Spleen (tissue), 7 donors: ENCODE measurements around the gene SLCO4A1.

Source experiments
- POLR2A ChIP-seq, 3 donors: fragments of 450-650 bp; IDR thresholded peaks; one replicate each; pipeline ENCODE4 v1.5.1; 2017; ENCODE audit warnings: antibody characterized with exemption in 3 of 3, mild to moderate bottlenecking in 1 of 3
- TF ChIP-seq, protein P1 (sequence below), 11 experiments: fragments of 200-600 bp in 7 of 11; fragments of 450-650 bp in 4 of 11; sonication (generic) in 4 of 11; IDR thresholded peaks in 8 of 11; conservative IDR thresholded peaks in 3 of 11; 1 replicate in 7 of 11; 2 replicates in 4 of 11; pipeline versions ENCODE4 v1.4.0 to v1.8.0; 2016 to 2021; ENCODE audit warnings: antibody characterized with exemption in 11 of 11, inconsistent platforms in 4 of 11, mild to moderate bottlenecking in 1 of 11
- donor health status: DM: no; HTN: no; CAD: no; lungs with moderate emphysema.
- donor health status: DM: no; HTN: no; CAD: no.
- donor health status: DM: no; HTN: no; CAD: no.

DNA sequence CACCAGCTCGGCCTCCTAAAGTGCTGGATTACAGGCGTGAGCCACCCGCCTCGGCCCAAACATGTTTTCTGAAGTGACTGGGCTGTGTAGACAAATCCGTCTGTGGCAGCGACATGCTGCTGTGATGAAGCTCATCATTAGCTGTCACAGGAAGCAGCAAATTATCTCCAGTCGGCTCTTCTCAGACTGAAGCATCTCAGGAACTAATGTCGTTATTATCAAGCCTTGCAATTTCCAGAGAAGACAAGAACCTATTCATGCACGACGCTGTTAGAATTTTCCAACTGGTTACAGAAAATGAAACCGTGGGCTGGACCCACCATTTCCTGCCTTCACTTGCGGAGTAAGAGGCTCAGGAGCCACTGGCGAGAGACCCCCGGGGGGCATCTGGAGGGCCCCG, 49.2 kb downstream of the SLCO4A1 start:
- TF ChIP-seq, protein P1, sequence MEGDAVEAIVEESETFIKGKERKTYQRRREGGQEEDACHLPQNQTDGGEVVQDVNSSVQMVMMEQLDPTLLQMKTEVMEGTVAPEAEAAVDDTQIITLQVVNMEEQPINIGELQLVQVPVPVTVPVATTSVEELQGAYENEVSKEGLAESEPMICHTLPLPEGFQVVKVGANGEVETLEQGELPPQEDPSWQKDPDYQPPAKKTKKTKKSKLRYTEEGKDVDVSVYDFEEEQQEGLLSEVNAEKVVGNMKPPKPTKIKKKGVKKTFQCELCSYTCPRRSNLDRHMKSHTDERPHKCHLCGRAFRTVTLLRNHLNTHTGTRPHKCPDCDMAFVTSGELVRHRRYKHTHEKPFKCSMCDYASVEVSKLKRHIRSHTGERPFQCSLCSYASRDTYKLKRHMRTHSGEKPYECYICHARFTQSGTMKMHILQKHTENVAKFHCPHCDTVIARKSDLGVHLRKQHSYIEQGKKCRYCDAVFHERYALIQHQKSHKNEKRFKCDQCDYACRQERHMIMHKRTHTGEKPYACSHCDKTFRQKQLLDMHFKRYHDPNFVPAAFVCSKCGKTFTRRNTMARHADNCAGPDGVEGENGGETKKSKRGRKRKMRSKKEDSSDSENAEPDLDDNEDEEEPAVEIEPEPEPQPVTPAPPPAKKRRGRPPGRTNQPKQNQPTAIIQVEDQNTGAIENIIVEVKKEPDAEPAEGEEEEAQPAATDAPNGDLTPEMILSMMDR (IDR thresholded peaks at IDR 0.05 in 8 of 11, conservative IDR thresholded peaks at IDR 0.05 in 3 of 11): no peak
- TF ChIP-seq POLR2A (IDR thresholded peaks at IDR 0.05): no peak
